K562 (cell line): ENCODE data around the gene JAM2. TPM values are rescaled to one million over a fixed set of nuclear protein-coding genes. Genes with fewer than 3 reads are reported as not detected.

ENCODE experiments used
- ATAC-seq: fragments of 200-7000 bp; cut with Tn5 transposase; 3 replicates; pipeline ENCODE4 v1.9.1; 2020; ENCODE audit warnings: moderate library complexity
- BruUV-seq: library from RNA; stranded (reverse); fragments of 400-500 nt; replicated peaks from 2 replicates; lab custom pipeline; 2021; lab: Mats Ljungman, UMichigan
- CTCF ChIA-PET: fragments of 300-600 bp; formaldehyde crosslinking; extraction: SDS; loops from one replicate; lab custom pipeline; 2021; ENCODE audit warnings: low intra/inter-chr PET ratio; lab: Yijun Ruan, JAX
- POLR2A ChIA-PET: fragments of 300-600, 350-650 bp; sonication (Branson Sonifier 250); formaldehyde crosslinking; extraction: SDS; loops from one replicate; lab custom pipeline; 2021; ENCODE audit warnings: antibody characterized with exemption, inconsistent platforms; lab: Yijun Ruan, JAX
- DNase-seq, 4 experiments: peaks; one replicate each; pipeline versions ENCODE4 v3.0.0 to v3.0.0-alpha.2; 2011 to 2018; ENCODE audit warnings: low spot score in 3 of 4, mixed read lengths in 3 of 4; ENCODE audit errors: extremely low read depth in 1 of 4
- FAIRE-seq: peaks from 2 replicates; lab custom pipeline; 2011; peaks lifted over from hg19 to GRCh38; lab: Jason Lieb, UNC
- H2AFZ ChIP-seq: 2 replicates; pipeline ENCODE4 v1.6.0; 2011; ENCODE audit warnings: low read depth, low read length, control low read depth, inconsistent platforms
- H3K27ac ChIP-seq: fragments of 200-600 bp; 3 replicates; pipeline ENCODE4 v1.8.0; 2011; ENCODE audit warnings: low read depth, mild to moderate bottlenecking, control low read depth, inconsistent platforms, low read length, moderate library complexity, mixed read lengths; ENCODE audit errors: extremely low read depth
- H3K27me3 ChIP-seq, 2 experiments: fragments of 300-600 bp in 1 of 2; 2 replicates in 1 of 2; 3 replicates in 1 of 2; pipeline versions ENCODE4 v1.6.0 to v1.8.0; 2011; ENCODE audit warnings: inconsistent platforms in 2 of 2, low read length in 2 of 2, mild to moderate bottlenecking in 1 of 2, mixed read lengths in 1 of 2, moderate library complexity in 1 of 2; ENCODE audit not compliant: control insufficient read depth in 2 of 2, insufficient read depth in 2 of 2
- H3K36me3 ChIP-seq: fragments of 300-600 bp; 3 replicates; pipeline ENCODE4 v1.8.0; 2011; ENCODE audit warnings: mild to moderate bottlenecking, low read length, inconsistent platforms; ENCODE audit not compliant: control insufficient read depth, insufficient read depth
- H3K4me1 ChIP-seq, 2 experiments: fragments of 200-600 bp in 1 of 2; replicated peaks in 1 of 2; 2 replicates in 1 of 2; 3 replicates in 1 of 2; pipeline versions ENCODE4 v1.5.1 to v1.8.0; 2011; ENCODE audit warnings: inconsistent platforms in 2 of 2, low read length in 2 of 2, mild to moderate bottlenecking in 1 of 2, mixed read lengths in 1 of 2, moderate library complexity in 1 of 2; ENCODE audit not compliant: control insufficient read depth in 2 of 2, insufficient read depth in 2 of 2
- H3K4me2 ChIP-seq: 2 replicates; pipeline ENCODE4 v1.6.1; 2011; ENCODE audit warnings: low read length, control low read depth, inconsistent platforms, mixed read lengths; ENCODE audit not compliant: insufficient read depth
- H3K4me3 ChIP-seq: fragments of 200-600 bp; sonication (generic), shearing (Covaris generic); 2 replicates; pipeline ENCODE4 v1.5.1; 2016; ENCODE audit warnings: control low read depth, inconsistent platforms
- H3K79me2 ChIP-seq: fragments of 200-600 bp; 3 replicates; pipeline ENCODE4 v1.8.0; 2011; ENCODE audit warnings: low read length, inconsistent platforms; ENCODE audit not compliant: control insufficient read depth, insufficient read depth
- H3K9ac ChIP-seq, 2 experiments: 2 replicates each; pipeline versions ENCODE4 v1.6.0 to v1.6.1; 2011; ENCODE audit warnings: low read depth in 2 of 2, low read length in 2 of 2, control low read depth in 1 of 2, inconsistent platforms in 1 of 2, mild to moderate bottlenecking in 1 of 2, mixed read lengths in 1 of 2; ENCODE audit not compliant: insufficient read depth in 1 of 2
- H3K9me1 ChIP-seq: one replicate; pipeline ENCODE4 v1.6.0; 2011; ENCODE audit warnings: inconsistent platforms, mild to moderate bottlenecking, low read length, moderate library complexity; ENCODE audit not compliant: control insufficient read depth, insufficient read depth
- H3K9me3 ChIP-seq: replicated peaks from 2 replicates; pipeline ENCODE4 v1.5.1; 2011; ENCODE audit warnings: low read depth, low read length, inconsistent platforms; ENCODE audit not compliant: control insufficient read depth, insufficient read depth
- H4K20me1 ChIP-seq: replicated peaks from 2 replicates; pipeline ENCODE4 v1.6.1; 2011; ENCODE audit warnings: low read length, inconsistent platforms, mixed read lengths; ENCODE audit not compliant: control insufficient read depth, insufficient read depth
- ELK1 ChIP-seq: sonication (generic); formaldehyde crosslinking; IDR thresholded peaks from 2 replicates; pipeline ENCODE4 v1.8.1; 2022; ENCODE audit warnings: missing genetic modification reagents
- ESRRB ChIP-seq: fragments of 250-450 bp; sonication (Bioruptor Pico); IDR thresholded peaks from 2 replicates; pipeline ENCODE4 v1.5.0; 2020; ENCODE audit warnings: mild to moderate bottlenecking, moderate library complexity, borderline replicate concordance
- NCOA2 ChIP-seq, 2 experiments: fragments of 450-650 bp; IDR thresholded peaks; 2 replicates each; pipeline ENCODE4 v1.6.1; 2018; ENCODE audit warnings: mild to moderate bottlenecking in 2 of 2, moderate library complexity in 1 of 2; ENCODE audit not compliant: partially characterized antibody in 2 of 2
- RERE ChIP-seq: sonication (generic); formaldehyde crosslinking; IDR thresholded peaks from 2 replicates; pipeline ENCODE4 v1.8.0; 2023; ENCODE audit warnings: missing genetic modification reagents, mild to moderate bottlenecking, borderline replicate concordance
- SMAD1 ChIP-seq: fragments of 150-350 bp; IDR thresholded peaks from 2 replicates; pipeline ENCODE4 v1.6.1; 2014; ENCODE audit warnings: low read length, low read depth; ENCODE audit not compliant: partially characterized antibody
- ZBTB8A ChIP-seq: fragments of 450-650 bp; IDR thresholded peaks from 2 replicates; pipeline ENCODE4 v1.6.1; 2018; ENCODE audit warnings: mild to moderate bottlenecking, moderate library complexity; ENCODE audit not compliant: partially characterized antibody
- ZNF311 ChIP-seq: fragments of 250-450 bp; sonication (Bioruptor Pico); IDR thresholded peaks from 2 replicates; pipeline ENCODE4 v1.4.0; 2020; ENCODE audit warnings: mild to moderate bottlenecking, moderate library complexity
- WGBS: fragments of 100-300 bp; shearing (Covaris generic); methylation state at CpG from one replicate; pipeline ENCODE4 v1.1.6; 2016; ENCODE audit warnings: low coverage, mixed read lengths; ENCODE audit not compliant: insufficient coverage; ENCODE audit errors: missing lambda C conversion rate; 5-methylcytosine and 5-hydroxymethylcytosine counted together
- in situ Hi-C: fragments of 300-500 bp; cut with MboI; formaldehyde crosslinking; loops from 4 replicates; pipeline ENCODE4 v1.15.0; 2018; ENCODE audit warnings: inconsistent platforms, mixed read lengths
- intact Hi-C: fragments of 100-400 bp; cut with micrococcal nuclease; formaldehyde crosslinking; loops from 2 replicates; pipeline ENCODE4 v1.14.2; 2022
- polyA plus RNA-seq, 8 experiments: library from polyadenylated mRNA; depleted of rRNA in 4 of 8; stranded (reverse) in 5 of 8; unstranded in 3 of 8; fragments of >200 nt; fragmentation: Nextera tagmentation in 2 of 8; fragmentation: Illumina TruSeq in 1 of 8; extraction: Ambion mirVana in 2 of 8; extraction: Trizol in 1 of 8; gene quantifications; 2 replicates each; pipeline versions ENCODE4 v1.2.1 to v1.2.3, GENCODE V29; 2011 to 2014; ENCODE audit warnings: inconsistent platforms in 1 of 8, missing spikeins in 1 of 8
- total RNA-seq, 7 experiments: library from RNA; depleted of rRNA in 6 of 7; stranded (reverse); fragments of >200 nt in 6 of 7; fragmentation: Illumina TruSeq in 2 of 7; extraction: Trizol in 2 of 7; gene quantifications; 2 replicates each; pipeline versions ENCODE4 v1.2.1 to v1.2.3, GENCODE V29; 2011 to 2021; ENCODE audit warnings: low replicate concordance in 1 of 7

Gene JAM2
- total and polyA plus RNA-seq, 9 of the 15 experiments (the other 6 are each of a cell fraction or from before 2014, with no cell fraction given) = 0.03 to 0.08 (median 0.07) TPM; not detected in 6

DNA sequence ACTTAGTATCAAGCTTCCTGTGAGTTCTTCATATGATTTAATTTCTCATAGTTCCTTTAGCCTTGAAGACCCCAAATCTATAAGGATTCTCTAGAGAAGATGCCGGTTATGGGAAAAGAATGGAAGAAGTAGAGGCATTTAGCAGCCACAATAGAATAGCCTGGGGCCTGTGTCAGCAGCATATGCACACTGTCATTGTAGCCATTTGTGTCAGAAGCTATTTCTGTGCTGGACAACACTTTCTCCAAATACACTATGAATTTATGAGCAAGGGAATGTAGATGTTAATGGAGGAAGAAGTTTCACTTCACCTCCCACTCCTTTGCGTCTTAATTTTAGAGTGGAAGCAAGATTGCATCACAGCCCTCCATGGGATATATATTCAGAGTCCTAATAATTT, 17.4 kb downstream of the JAM2 start (continued):
- TF ChIP-seq RERE (CRISPR knock-in tag) = no peak
- TF ChIP-seq ZBTB8A = no peak
- no peak for TF ChIP-seq ZNF311 (CRISPR knock-in tag)
- TF ChIP-seq, all 486 proteins: peak for 0

DNA sequence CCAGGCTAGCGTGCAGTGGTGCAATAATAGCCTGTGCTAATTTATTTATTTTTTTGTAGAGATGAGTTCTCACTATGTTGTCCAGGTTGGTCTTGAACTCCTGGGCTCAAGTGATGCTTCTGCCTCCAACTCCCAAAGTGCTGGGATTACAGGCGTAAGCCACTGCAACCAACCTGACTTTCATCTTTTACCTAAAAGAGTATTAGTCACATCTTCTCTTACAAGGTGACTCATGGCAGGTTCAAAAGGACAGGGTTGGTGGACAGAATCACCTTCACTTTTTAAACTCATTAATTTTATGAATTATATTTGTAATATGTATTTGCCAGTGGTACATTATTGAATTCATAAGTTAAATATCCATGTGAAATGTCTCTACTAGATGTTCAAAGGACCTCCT, 18.1 kb downstream of the JAM2 start:
- POLR2A ChIA-PET = no interaction called here
- no TSS peak for BruUV-seq
- in situ Hi-C loops (no loop called here), intact Hi-C loops (no loop called here)
- Histone ChIP-seq H3K79me2 (no peaks in the 10 kb centered on the region), H3K27me3 (no peaks in the 10 kb centered on the region), H3K27ac (no peak overlapping the region), H3K36me3 (no peaks in the 10 kb centered on the region), H3K4me3 (no peak overlapping the region), H3K9ac (no peak overlapping the region), H2AFZ (no peak overlapping the region), H4K20me1 (no peaks in the 10 kb centered on the region), H3K4me2 (no peak overlapping the region), H3K4me1 (no peaks in the 10 kb centered on the region), H3K9me1 (no peaks in the 10 kb centered on the region), H3K9me3 (no peaks in the 10 kb centered on the region)
- 12% methylated on average over 2 of the region's 2 CpGs for WGBS
- ATAC-seq (no peak), DNase-seq (no peak), FAIRE-seq (no peak)
- CTCF ChIA-PET = no interaction called here
- TF ChIP-seq ESRRB (CRISPR knock-in tag) = no peak
- TF ChIP-seq SMAD1 = no peak
- no peak for TF ChIP-seq ELK1 (CRISPR knock-in tag)
- TF ChIP-seq NCOA2 (IDR thresholded peaks at IDR 0.05; ENCODE audit: partially characterized antibody in 2 of 2) = no peak
